ENCODE data around the gene AHNAK2.
"Not testable (repeated sequence)": the region's sequence is repeated elsewhere in the genome, so short reads cannot be mapped to it uniquely, and the experiment has no call there.

Gene AHNAK2

DNA sequence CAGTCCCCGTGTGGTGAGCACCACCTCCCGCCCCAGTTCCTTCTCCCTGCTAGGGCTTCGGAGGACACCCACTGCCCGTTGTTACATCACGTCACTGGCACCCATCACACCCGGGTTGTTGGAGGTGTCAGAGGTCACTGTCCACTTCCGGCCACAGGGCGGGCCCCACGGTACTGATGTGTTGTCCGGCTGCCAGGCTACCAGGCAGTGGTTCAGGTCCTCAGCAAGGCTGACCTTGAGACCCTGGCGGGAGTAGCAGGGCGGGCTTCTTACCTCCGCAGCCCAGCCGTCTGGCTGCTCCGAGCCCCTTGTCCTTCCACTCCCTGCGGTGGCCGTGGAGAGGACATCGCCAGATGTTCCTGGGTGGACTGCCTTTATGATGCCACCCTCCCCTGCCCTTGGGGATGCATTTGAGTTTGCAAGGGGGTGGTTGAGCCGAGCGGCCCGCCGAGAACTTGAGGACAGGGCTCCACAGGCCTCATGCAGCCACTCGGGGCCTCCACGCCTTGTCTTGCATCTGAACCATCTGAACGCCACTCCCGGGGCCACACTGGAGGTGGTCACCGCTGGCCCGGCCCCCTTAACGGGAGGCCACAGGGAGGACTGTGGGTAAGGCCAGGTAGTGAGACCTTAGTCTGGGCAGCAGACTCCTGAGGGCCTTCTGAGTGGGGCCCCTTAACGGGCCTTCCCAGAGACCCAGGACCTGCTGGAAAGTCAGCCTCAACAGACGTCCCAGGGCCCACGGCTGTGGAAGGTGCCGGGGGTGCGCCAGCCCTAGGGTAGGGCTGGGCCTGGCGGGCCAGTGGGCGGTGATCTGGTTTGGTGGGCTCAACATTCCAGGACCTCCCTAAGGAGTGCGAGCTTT is 80.6 kb downstream of the AHNAK2 start:
- DNase-seq (ENCODE audit: low read depth): no peak

DNA sequence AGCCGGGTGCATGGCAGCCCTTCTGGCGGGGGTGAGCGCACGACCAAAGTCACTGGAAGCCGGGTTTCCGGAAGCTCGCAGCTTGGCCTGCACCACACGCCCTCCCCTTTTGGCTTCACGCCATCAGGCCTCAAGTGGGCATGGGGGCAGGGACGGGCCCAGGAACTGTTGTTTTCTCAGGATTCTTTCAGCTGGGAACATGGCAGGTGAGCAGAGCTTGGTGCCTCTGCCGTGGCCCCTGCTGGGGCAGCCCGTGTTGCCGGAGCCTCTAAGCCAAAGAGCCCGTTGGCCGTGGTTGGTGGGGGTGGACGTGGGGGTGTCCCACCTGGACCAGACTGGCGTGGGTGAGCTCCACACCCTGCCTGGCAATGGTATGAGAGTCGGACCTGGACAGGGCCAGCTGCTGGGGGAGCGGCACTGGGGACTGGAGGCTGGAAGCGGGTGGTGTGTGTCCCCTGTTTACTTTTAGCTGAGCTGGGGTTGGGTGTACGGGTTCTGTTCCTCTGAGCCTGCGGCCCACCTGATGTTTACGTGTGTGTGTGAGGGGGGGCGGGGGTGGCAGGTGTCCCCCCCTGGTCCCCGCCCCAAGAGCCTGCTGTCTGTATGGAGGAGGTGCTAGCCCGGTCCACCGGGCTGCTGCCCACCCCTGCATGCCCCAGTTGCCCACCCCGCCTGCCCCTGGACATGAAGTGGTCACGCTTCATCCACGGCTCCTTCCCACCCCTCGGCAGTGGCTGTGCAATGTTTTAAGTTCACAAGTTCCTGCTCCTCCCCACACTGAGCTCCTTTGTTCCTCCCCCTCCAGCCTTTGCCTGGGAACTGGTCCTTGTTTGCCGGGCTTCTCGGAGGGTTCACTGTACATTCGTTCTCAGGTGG is 82.2 kb downstream of the AHNAK2 start:
- DNase-seq (ENCODE audit: low read depth): no peak

DNA sequence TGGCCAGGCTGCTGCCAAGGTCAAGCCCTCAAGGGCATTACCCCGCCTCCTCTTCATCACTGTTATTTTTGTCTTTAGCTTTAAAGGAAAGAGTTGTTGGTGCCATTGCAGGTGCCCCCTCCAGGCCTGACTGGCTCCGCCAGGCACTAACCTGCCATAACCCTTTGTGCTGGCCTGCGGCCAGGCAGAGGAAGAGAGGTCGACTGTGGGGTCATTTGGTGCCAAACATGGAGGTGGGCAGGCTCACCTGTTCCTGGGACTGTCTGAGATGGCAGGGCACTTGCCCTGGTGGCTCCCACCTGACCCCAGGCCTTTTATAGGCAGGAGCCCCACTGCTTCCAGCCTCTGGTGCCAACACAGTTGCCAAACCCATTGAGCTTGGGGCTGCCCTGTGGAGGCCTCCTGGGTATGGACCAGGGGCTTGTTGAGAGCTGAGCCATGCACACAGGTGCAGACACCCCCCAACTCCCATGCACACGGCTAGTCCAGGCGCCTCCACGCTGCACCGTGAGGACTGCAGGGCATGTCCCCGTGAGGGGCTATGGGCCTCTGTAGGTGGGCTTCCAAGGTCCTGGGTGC is 82.9 kb downstream of the AHNAK2 start:
- no peak for DNase-seq (ENCODE audit: low read depth)

GRCh38 chr14:104894331-104895206 is 83.6 kb downstream of the AHNAK2 start:
- no peak for DNase-seq (ENCODE audit: low read depth)

- DNase-seq (ENCODE audit: low read depth): no peak
Measured at GRCh38 chr14:104893435-104894207, 84.6 kb downstream of the AHNAK2 start.

DNA sequence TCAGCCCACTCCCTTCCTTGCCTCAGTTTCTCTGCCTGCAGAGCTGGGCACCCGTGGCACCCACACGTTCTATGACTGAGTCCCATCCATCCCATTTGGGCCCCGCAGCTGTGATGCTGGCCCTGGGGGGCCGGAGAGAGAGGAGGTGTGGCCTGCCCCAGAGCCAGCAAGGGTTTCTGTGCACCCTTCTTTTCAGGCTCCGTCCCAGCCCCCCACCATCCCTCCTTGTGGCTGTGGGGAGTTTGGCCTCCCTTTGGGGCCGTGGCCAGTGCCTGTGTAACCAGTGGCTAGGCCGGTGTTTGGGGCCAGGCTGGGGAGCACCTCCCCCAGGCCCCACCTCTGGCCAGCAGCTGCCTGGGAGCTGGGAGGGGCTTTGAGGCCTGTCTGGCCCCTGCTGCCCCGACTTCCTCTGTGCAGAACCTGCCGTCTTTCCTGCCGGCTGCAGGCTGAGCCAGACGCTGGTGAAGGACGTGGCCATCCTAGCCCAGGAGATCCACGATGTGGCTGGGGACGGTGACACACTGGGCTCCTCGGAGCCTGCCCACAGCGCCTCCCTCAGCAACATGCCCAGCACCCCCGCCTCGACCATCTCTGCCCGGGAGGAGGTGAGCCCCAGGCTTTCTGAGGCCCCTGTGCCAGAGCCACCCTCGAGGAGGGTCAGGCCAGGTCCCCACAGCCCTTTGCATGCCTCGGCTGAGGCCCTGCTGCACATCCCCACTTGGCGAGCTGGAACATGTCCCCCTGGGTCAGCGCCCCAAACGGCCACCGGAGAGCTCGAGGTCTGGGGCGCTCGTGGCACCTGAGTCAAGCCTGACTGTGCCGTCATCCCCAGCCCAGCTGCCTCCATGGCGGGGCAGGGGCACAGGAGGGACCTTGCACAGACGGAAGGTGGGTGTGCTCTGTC is 85.4 kb downstream of the AHNAK2 start:
- no peak for DNase-seq (ENCODE audit: low read depth)

DNA sequence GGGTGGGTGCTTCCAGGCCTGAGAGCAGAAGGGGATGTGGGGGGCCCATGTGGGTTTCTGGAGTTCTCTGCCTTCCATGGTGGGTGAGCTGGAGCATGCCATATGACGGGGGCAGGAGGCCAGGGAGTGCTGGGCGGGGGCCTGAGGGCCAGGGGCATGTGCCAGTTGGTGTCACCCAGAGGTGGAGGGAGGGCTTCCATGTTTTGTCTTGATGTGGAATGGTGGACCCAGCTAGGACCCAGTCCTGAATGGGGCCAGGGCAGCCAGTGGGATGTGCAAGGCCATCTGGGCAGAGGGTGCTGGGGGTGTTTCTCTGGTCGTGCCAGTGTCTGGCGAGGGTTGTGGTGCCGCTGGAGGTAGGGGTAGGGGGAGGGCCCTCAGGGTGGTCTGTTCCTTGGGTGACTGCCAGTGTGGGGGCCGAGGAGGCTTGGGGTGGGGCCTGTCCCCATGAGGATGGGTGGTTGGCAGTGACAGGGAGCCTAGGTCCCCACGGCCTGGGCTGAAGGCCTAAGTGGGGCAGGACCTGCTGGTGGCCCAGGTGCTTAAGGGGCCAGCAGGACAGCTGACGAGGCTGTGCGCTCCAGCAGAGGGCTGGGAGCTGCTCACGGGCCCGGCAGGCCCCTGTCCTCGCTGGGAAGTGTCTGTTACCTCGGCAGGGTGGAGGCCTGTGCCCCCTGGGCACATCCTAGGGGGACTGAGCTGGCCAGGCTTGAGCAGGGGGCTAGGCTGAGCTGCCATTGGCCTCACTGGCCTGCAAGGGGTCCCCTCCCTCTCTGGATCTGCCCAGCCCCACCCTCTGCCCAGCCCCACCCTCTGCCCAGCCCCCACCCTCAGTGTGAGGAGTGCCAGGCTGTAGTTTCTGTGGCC is 86.3 kb downstream of the AHNAK2 start:
- no peak for DNase-seq (ENCODE audit: low read depth)

- DNase-seq (ENCODE audit: low read depth): no peak
Measured at GRCh38 chr14:104891121-104891551, 87.0 kb downstream of the AHNAK2 start.

DNA sequence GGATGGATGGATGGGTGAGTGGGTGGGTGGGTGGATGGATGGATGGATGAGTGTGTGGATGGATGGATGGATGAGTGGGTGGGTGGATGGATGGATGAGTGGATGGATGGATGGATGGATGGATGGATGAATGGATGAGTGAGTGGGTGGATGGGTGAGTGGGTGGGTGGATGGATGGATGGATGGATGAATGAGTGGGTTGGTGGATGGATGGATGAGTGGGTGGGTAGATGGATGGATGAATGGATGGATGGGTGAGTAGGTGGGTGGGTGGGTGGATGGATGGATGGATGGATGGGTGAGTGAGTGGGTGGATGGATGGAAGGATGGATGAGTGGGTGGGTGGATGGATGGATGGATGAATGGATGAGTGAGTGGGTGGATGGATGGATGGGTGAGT is 87.9 kb downstream of the AHNAK2 start:
- DNase-seq (ENCODE audit: low read depth): not testable (repeated sequence)

DNA sequence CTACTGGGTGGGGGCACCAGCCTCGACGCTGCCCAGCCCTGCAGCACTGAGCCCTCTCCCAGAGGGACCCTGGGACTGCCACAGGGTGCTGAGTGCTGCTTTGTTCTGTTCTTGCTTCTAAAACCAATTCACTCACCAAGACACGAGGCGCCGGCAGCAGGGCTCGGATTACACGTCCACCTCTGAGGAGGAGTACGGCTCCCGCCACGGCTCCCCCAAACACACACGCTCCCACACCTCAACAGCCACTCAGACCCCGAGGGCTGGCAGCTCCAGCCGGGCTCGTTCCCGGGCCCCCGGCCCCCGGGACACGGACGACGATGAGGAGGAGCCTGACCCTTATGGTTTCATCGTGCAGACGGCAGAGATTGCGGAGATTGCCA is 88.8 kb downstream of the AHNAK2 start:
- DNase-seq (ENCODE audit: low read depth): no peak

GRCh38 chr14:104888489-104889374 is 89.4 kb downstream of the AHNAK2 start:
- no peak for DNase-seq (ENCODE audit: low read depth)

- DNase-seq (ENCODE audit: low read depth): no peak
Measured at GRCh38 chr14:104887623-104888488, 90.3 kb downstream of the AHNAK2 start.
